GM12878 (cell line): ENCODE results near the gene FBLN1. TPM values are rescaled to one million over a fixed set of nuclear protein-coding genes. Genes with fewer than 3 reads are reported as not detected.
"Not testable (repeated sequence)": the region's sequence is repeated elsewhere in the genome, so short reads cannot be mapped to it uniquely, and the experiment has no call there.

Experiments used
- ATAC-seq: fragments of 200-7000 bp; cut with Tn5 transposase; 3 replicates; pipeline ENCODE4 v1.9.1; 2020; ENCODE audit warnings: mild to moderate bottlenecking, moderate library complexity
- BruUV-seq: library from RNA; stranded (reverse); fragments of 400-500 nt; replicated peaks from 2 replicates; lab custom pipeline; 2021; lab: Mats Ljungman, UMichigan
- CTCF ChIA-PET: fragments of 300-600 bp; sonication (Branson Sonifier 250); formaldehyde crosslinking; extraction: SDS; loops from one replicate; lab custom pipeline; 2021; ENCODE audit warnings: inconsistent platforms; lab: Yijun Ruan, JAX
- POLR2A ChIA-PET: fragments of 350-600 bp; formaldehyde crosslinking; extraction: SDS; loops from one replicate; lab custom pipeline; 2021; ENCODE audit warnings: inconsistent platforms; lab: Charles Lee
- RAD21 ChIA-PET: fragments of 300-600 bp; sonication (Branson Sonifier 250); formaldehyde crosslinking; loops from one replicate; lab custom pipeline; 2023; ENCODE audit warnings: antibody characterized with exemption; ENCODE audit not compliant: unreplicated experiment; lab: Charles Lee
- SMC1A ChIA-PET: fragments of 300-600 bp; sonication (Branson Sonifier 250); formaldehyde crosslinking; loops from one replicate; lab custom pipeline; 2023; ENCODE audit not compliant: unreplicated experiment, uncharacterized antibody; lab: Charles Lee
- DNase-seq: peaks from one replicate; pipeline ENCODE4 v3.0.0-alpha.2; 2011; ENCODE audit warnings: low read depth, low spot score
- FAIRE-seq: peaks from 3 replicates; lab custom pipeline; 2011; peaks lifted over from hg19 to GRCh38; lab: Jason Lieb, UNC
- H2AFZ ChIP-seq: 2 replicates; pipeline ENCODE4 v1.6.0; 2011; ENCODE audit warnings: low read depth, low read length, control low read depth; ENCODE audit not compliant: control insufficient read depth
- H3K27ac ChIP-seq: 2 replicates; pipeline ENCODE4 v1.5.1; 2011; ENCODE audit warnings: control low read depth; ENCODE audit not compliant: control insufficient read depth, insufficient read depth
- H3K27me3 ChIP-seq, 2 experiments: replicated peaks in 1 of 2; 2 replicates each; pipeline versions ENCODE4 v1.6.0 to v1.6.1; 2011; ENCODE audit warnings: low read length in 1 of 2; ENCODE audit not compliant: control insufficient read depth in 2 of 2, insufficient read depth in 2 of 2
- H3K36me3 ChIP-seq, 2 experiments: 2 replicates each; pipeline ENCODE4 v1.5.1; 2011; ENCODE audit warnings: low read length in 1 of 2; ENCODE audit not compliant: control insufficient read depth in 2 of 2, insufficient read depth in 2 of 2
- H3K4me1 ChIP-seq: 2 replicates; pipeline ENCODE4 v1.6.1; 2011; ENCODE audit warnings: mild to moderate bottlenecking, low read length, moderate library complexity, mixed read lengths; ENCODE audit not compliant: control insufficient read depth, insufficient read depth
- H3K4me2 ChIP-seq: 2 replicates; pipeline ENCODE4 v1.6.0; 2011; ENCODE audit warnings: control low read depth; ENCODE audit not compliant: control insufficient read depth, insufficient read depth
- H3K4me3 ChIP-seq: fragments of 200-600 bp; sonication (generic); 2 replicates; pipeline ENCODE4 v1.5.1; 2016
- H3K79me2 ChIP-seq: 2 replicates; pipeline ENCODE4 v1.6.0; 2011; ENCODE audit warnings: low read length; ENCODE audit not compliant: control insufficient read depth, insufficient read depth
- H3K9ac ChIP-seq: 2 replicates; pipeline ENCODE4 v1.8.0; 2011; ENCODE audit warnings: low read length, control low read depth, mixed read lengths; ENCODE audit not compliant: control insufficient read depth, insufficient read depth
- H3K9me3 ChIP-seq: replicated peaks from 3 replicates; pipeline ENCODE4 v1.5.1; 2011; ENCODE audit warnings: mild to moderate bottlenecking, low read length; ENCODE audit not compliant: control insufficient read depth, insufficient read depth
- H4K20me1 ChIP-seq: 2 replicates; pipeline ENCODE4 v1.6.0; 2011; ENCODE audit not compliant: control insufficient read depth, insufficient read depth
- CTCF ChIP-seq, 3 experiments: IDR thresholded peaks in 2 of 3; conservative IDR thresholded peaks in 1 of 3; 2 replicates each; pipeline ENCODE4 v1.5.1; 2011; ENCODE audit warnings: low read depth in 3 of 3, low read length in 3 of 3, mild to moderate bottlenecking in 3 of 3, control low read depth in 2 of 3, moderate library complexity in 2 of 3, inconsistent platforms in 1 of 3, mixed read lengths in 1 of 3; ENCODE audit not compliant: control insufficient read depth in 2 of 3, insufficient read depth in 1 of 3; ENCODE audit errors: extremely low read depth in 1 of 3
- HDGF ChIP-seq: fragments of 450-650 bp; IDR thresholded peaks from 2 replicates; pipeline ENCODE4 v1.6.1; 2016; ENCODE audit warnings: antibody characterized with exemption
- IRF4 ChIP-seq: IDR thresholded peaks from 2 replicates; pipeline ENCODE4 v1.6.1; 2011; ENCODE audit warnings: low read depth, low read length
- SP1 ChIP-seq: IDR thresholded peaks from one replicate; pipeline ENCODE4 v1.6.1; 2011; ENCODE audit warnings: low read depth, low read length
- STAT3 ChIP-seq: IDR thresholded peaks from 2 replicates; pipeline ENCODE4 v1.6.1; 2011; ENCODE audit warnings: low read depth, low read length, improper control_type of control experiment
- TBL1XR1 ChIP-seq: IDR thresholded peaks from 2 replicates; pipeline ENCODE4 v1.6.1; 2012; ENCODE audit warnings: low read depth, low read length, improper control_type of control experiment
- ZNF217 ChIP-seq: fragments of 450-650 bp; IDR thresholded peaks from 2 replicates; pipeline ENCODE4 v1.6.1; 2017; ENCODE audit warnings: antibody characterized with exemption, mild to moderate bottlenecking
- ZNF24 ChIP-seq: fragments of 450-650 bp; IDR thresholded peaks from 2 replicates; pipeline ENCODE4 v1.6.1; 2017; ENCODE audit warnings: antibody characterized with exemption, mild to moderate bottlenecking
- ZZZ3 ChIP-seq: IDR thresholded peaks from 2 replicates; pipeline ENCODE4 v1.6.1; 2011; ENCODE audit warnings: low read depth; ENCODE audit not compliant: control insufficient read depth, insufficient read length
- WGBS: methylation state at CpG from one replicate; pipeline ENCODE4 v1.1.6; 2016; ENCODE audit warnings: low lambda C conversion rate; ENCODE audit not compliant: insufficient replicate concordance, insufficient coverage; ENCODE audit errors: missing lambda C conversion rate; 5-methylcytosine and 5-hydroxymethylcytosine counted together
- in situ Hi-C: fragments of 300-500 bp; cut with MboI; formaldehyde crosslinking; loops from 9 replicates; pipeline ENCODE4 v1.14.3; 2018; ENCODE audit warnings: mixed read lengths
- intact Hi-C: fragments of 100-400 bp; cut with micrococcal nuclease; formaldehyde crosslinking; loops from one replicate; pipeline ENCODE4 v1.14.2; 2022; ENCODE audit not compliant: unreplicated experiment
- polyA plus RNA-seq, 11 experiments: library from polyadenylated mRNA; depleted of rRNA in 4 of 11; unstranded in 6 of 11; stranded (reverse) in 5 of 11; fragments of >200 nt; fragmentation: Nextera tagmentation in 4 of 11; fragmentation: Illumina TruSeq in 1 of 11; extraction: Ambion mirVana in 4 of 11; extraction: Trizol in 1 of 11; gene quantifications; 1 replicate in 1 of 11; 2 replicates in 10 of 11; pipeline versions ENCODE4 v1.2.1 to v1.2.3, GENCODE V29; 2011 to 2016; ENCODE audit warnings: inconsistent platforms in 2 of 11, missing spikeins in 2 of 11, low read depth in 1 of 11
- total RNA-seq, 4 experiments: library from RNA; depleted of rRNA in 3 of 4; stranded (reverse); fragments of >200 nt in 3 of 4; fragmentation: Illumina TruSeq in 1 of 4; extraction: Trizol in 1 of 4; gene quantifications; 2 replicates each; pipeline versions ENCODE4 v1.2.1 to v1.2.3, GENCODE V29; 2013 to 2021

Gene FBLN1
- total and polyA plus RNA-seq, 10 of the 15 experiments (the other 5 are each of a cell fraction or from before 2014, with no cell fraction given) = 0.20 to 0.51 TPM; not detected in 8

- H3K4me3 ChIP-seq = no peak overlapping the region
- RAD21 ChIA-PET = no interaction called here
- TF ChIP-seq TBL1XR1 (no peak), STAT3 (no peak), IRF4 (no peak), ZNF24 (no peak), SP1 (no peak), HDGF (no peak), ZZZ3 (no peak), ZNF217 (no peak), CTCF (IDR thresholded peaks at IDR 0.05 in 2 of 3, conservative IDR thresholded peaks at IDR 0.05 in 1 of 3; ENCODE audit: control insufficient read depth in 2 of 3, extremely low read depth in 1 of 3, insufficient read depth in 1 of 3, low read depth in 3 of 3, low read length in 3 of 3) (0 out of 6 replicates have a peak, but pooled peaks of 2 of the 3 experiments have one; percentile 7 to 33)
- no peak overlapping the region for H2AFZ ChIP-seq
- DNase-seq (no peak), ATAC-seq (no peak), FAIRE-seq (no peak)
- H3K79me2 ChIP-seq = no peaks in the 10 kb centered on the region
- H3K4me1 ChIP-seq = no peaks in the 10 kb centered on the region
- BruUV-seq = no TSS peak
- SMC1A ChIA-PET = no interaction called here
- CTCF ChIA-PET = no interaction called here
- intact Hi-C loops (no loop called here), in situ Hi-C loops (no loop called here)
- POLR2A ChIA-PET = no interaction called here
- H4K20me1 ChIP-seq = no peaks in the 10 kb centered on the region
- H3K27ac ChIP-seq = no peak overlapping the region
- no peaks in the 10 kb centered on the region; the same call in 1 of the 3 replicates for H3K9me3 ChIP-seq
- WGBS = 61% methylated on average over 6 of the region's 6 CpGs
- H3K27me3 ChIP-seq = no peaks in the 10 kb centered on the region; a peak in 2 of 4 replicates
- H3K36me3 ChIP-seq = no peaks in the 10 kb centered on the region
- H3K9ac ChIP-seq = no peak overlapping the region
- H3K4me2 ChIP-seq = no peak overlapping the region
Measured at GRCh38 chr22:45462034-45462655, 40.5 kb upstream of the FBLN1 start.

- DNase-seq, H2AFZ ChIP-seq, H3K4me2 ChIP-seq, BruUV-seq, H3K9me3 ChIP-seq, H3K79me2 ChIP-seq, RAD21 ChIA-PET, FAIRE-seq, CTCF ChIA-PET, SMC1A ChIA-PET, POLR2A ChIA-PET, in situ Hi-C loops, H3K9ac ChIP-seq, ATAC-seq, intact Hi-C loops, H3K27ac ChIP-seq, H3K4me1 ChIP-seq, H3K36me3 ChIP-seq, H3K27me3 ChIP-seq, H3K4me3 ChIP-seq, H4K20me1 ChIP-seq: not testable (repeated sequence)
- WGBS = 2% methylated on average over 3 of the region's 3 CpGs
Measured at GRCh38 chr22:45463691-45464090, 39.0 kb upstream of the FBLN1 start.
